SK-N-SH treated with all-trans-retinoic acid at 6 μM for 48 hours (cell line): Measurements from ENCODE around the gene PLXNB1.
"Not testable (repeated sequence)": the region's sequence is repeated elsewhere in the genome, so short reads cannot be mapped to it uniquely, and the experiment has no call there.

Experiments
- ARNTL ChIP-seq: fragments of 450-650 bp; formaldehyde crosslinking; IDR thresholded peaks from 2 replicates; pipeline ENCODE4 v1.5.0; 2020; ENCODE audit warnings: low read depth, mild to moderate bottlenecking, moderate library complexity, borderline replicate concordance
- BACH2 ChIP-seq: fragments of 250-450 bp; sonication (Bioruptor Pico); IDR thresholded peaks from 2 replicates; pipeline ENCODE4 v1.9.0; 2021; ENCODE audit warnings: mild to moderate bottlenecking, borderline replicate concordance
- POU6F1 ChIP-seq: fragments of 250-450 bp; sonication (Bioruptor Pico); IDR thresholded peaks from 2 replicates; pipeline ENCODE4 v1.8.0; 2021; ENCODE audit warnings: low read depth, mild to moderate bottlenecking, moderate library complexity, borderline replicate concordance
- PPARA ChIP-seq: fragments of 250-450 bp; sonication (Bioruptor Pico); IDR thresholded peaks from 2 replicates; pipeline ENCODE4 v1.5.0; 2020; ENCODE audit warnings: mild to moderate bottlenecking, borderline replicate concordance
- RARB ChIP-seq: fragments of 250-450 bp; sonication (Bioruptor Pico); IDR thresholded peaks from 2 replicates; pipeline ENCODE4 v1.8.0; 2021; ENCODE audit warnings: mild to moderate bottlenecking, moderate library complexity
- TCF4 ChIP-seq: fragments of 250-450 bp; sonication (Bioruptor Pico); IDR thresholded peaks from 2 replicates; pipeline ENCODE4 v1.8.0; 2021; ENCODE audit warnings: mild to moderate bottlenecking, moderate library complexity, borderline replicate concordance
- ZFP3 ChIP-seq: fragments of 250-450 bp; sonication (Bioruptor Pico); IDR thresholded peaks from 2 replicates; pipeline ENCODE4 v1.5.0; 2020; ENCODE audit warnings: mild to moderate bottlenecking, moderate library complexity
- ZNF8 ChIP-seq: fragments of 450-650 bp; formaldehyde crosslinking; IDR thresholded peaks from 2 replicates; pipeline ENCODE4 v1.5.0; 2020; ENCODE audit warnings: mild to moderate bottlenecking, moderate library complexity
- TF ChIP-seq, protein P1 (sequence below): fragments of 250-450 bp; sonication (Bioruptor Pico); IDR thresholded peaks from 2 replicates; pipeline ENCODE4 v1.5.1; 2021; ENCODE audit warnings: mild to moderate bottlenecking, moderate library complexity

GRCh38 chr3:48474031-48474430 lies 44.1 kb upstream of the PLXNB1 start:
- not testable (repeated sequence) for TF ChIP-seq POU6F1, ZNF8, BACH2, PPARA, ZFP3, RARB, ARNTL, TCF4 (CRISPR knock-in tag)
- TF ChIP-seq, protein P1, sequence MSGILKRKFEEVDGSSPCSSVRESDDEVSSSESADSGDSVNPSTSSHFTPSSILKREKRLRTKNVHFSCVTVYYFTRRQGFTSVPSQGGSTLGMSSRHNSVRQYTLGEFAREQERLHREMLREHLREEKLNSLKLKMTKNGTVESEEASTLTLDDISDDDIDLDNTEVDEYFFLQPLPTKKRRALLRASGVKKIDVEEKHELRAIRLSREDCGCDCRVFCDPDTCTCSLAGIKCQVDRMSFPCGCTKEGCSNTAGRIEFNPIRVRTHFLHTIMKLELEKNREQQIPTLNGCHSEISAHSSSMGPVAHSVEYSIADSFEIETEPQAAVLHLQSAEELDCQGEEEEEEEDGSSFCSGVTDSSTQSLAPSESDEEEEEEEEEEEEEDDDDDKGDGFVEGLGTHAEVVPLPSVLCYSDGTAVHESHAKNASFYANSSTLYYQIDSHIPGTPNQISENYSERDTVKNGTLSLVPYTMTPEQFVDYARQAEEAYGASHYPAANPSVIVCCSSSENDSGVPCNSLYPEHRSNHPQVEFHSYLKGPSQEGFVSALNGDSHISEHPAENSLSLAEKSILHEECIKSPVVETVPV (CRISPR knock-in tag): not testable (repeated sequence)
